8988T (cell line): ENCODE results near the gene NLRP12.
"Not testable (repeated sequence)": the region's sequence is repeated elsewhere in the genome, so short reads cannot be mapped to it uniquely, and the experiment has no call there.

Experiments
- DNase-seq: peaks from one replicate; pipeline ENCODE4 v3.0.0; 2011

NLRP12 gene

GRCh38 chr19:53824134-53824611 lies at the start of gene NLRP12:
Gene NLRP12, minus strand, starts transcription at chr19:53824314. Its CDS starts 140 bp downstream, at chr19:53824174.
- DNase-seq: no peak

GRCh38 chr19:53872762-53873161 lies 48.6 kb upstream of the NLRP12 start:
- no peak for DNase-seq

GRCh38 chr19:53871454-53871853 lies 47.3 kb upstream of the NLRP12 start:
- no peak for DNase-seq

- no peak for DNase-seq
These were observed 46.4 kb upstream of the NLRP12 start for GRCh38 chr19:53870485-53870844.

- DNase-seq: not testable (repeated sequence)
These were observed 45.8 kb upstream of the NLRP12 start for GRCh38 chr19:53869805-53870484.

- DNase-seq: peak; percentile 72
These were observed 45.0 kb upstream of the NLRP12 start for GRCh38 chr19:53868892-53869804.

GRCh38 chr19:53868091-53868891 lies 44.2 kb upstream of the NLRP12 start:
- DNase-seq: peak; percentile 58

GRCh38 chr19:53867225-53868090 lies 43.3 kb upstream of the NLRP12 start, which contains the start of gene MYADM:
Gene MYADM, plus strand, starts transcription at chr19:53867883. Its CDS starts 5,647 bp downstream, at chr19:53873530.
- peak; percentile 84 for DNase-seq

- DNase-seq: no peak
These were observed 42.7 kb upstream of the NLRP12 start for GRCh38 chr19:53866865-53867224.

GRCh38 chr19:53865918-53866864 lies 42.1 kb upstream of the NLRP12 start:
- DNase-seq: peak; percentile 70

- no peak for DNase-seq
These were observed 41.4 kb upstream of the NLRP12 start for GRCh38 chr19:53865523-53865917.

- no peak for DNase-seq
These were observed 40.3 kb upstream of the NLRP12 start for GRCh38 chr19:53864308-53864836.

- DNase-seq: no peak
These were observed 29.6 kb upstream of the NLRP12 start for GRCh38 chr19:53853707-53854106.

- no peak for DNase-seq
These were observed 25.1 kb upstream of the NLRP12 start for GRCh38 chr19:53849237-53849676.

GRCh38 chr19:53847555-53847954 lies 23.4 kb upstream of the NLRP12 start:
- DNase-seq: no peak

- no peak for DNase-seq
These were observed 20.7 kb upstream of the NLRP12 start for GRCh38 chr19:53844849-53845246.

- not testable (repeated sequence) for DNase-seq
These were observed 16.8 kb upstream of the NLRP12 start for GRCh38 chr19:53840914-53841313.

GRCh38 chr19:53840241-53840640 lies 16.1 kb upstream of the NLRP12 start:
- not testable (repeated sequence) for DNase-seq

GRCh38 chr19:53838446-53838845 lies 14.3 kb upstream of the NLRP12 start:
- DNase-seq: not testable (repeated sequence)

GRCh38 chr19:53832861-53833260 lies 8.7 kb upstream of the NLRP12 start:
- DNase-seq: not testable (repeated sequence)
